Activated B cell treated with CpG ODN at 0.5 μM for 24 hours (primary cell): ENCODE results near the gene B3GNT4. TPM values are rescaled to one million over a fixed set of nuclear protein-coding genes. Genes with fewer than 3 reads are reported as not detected.
A peak's percentile ranks its signal among the peaks of the same experiment; 100 is the strongest.

Experiments used
- ATAC-seq: fragments of 200-7000 bp; cut with Tn5 transposase; one replicate; pipeline ENCODE4 v1.10.0; 2021; ENCODE audit warnings: low read depth, mild to moderate bottlenecking, moderate library complexity
- CTCF ChIA-PET: fragments of 350-600 bp; sonication (Branson Sonifier 250); formaldehyde crosslinking; loops from one replicate; lab custom pipeline; 2021; ENCODE audit warnings: antibody characterized with exemption; lab: Charles Lee
- POLR2A ChIA-PET: fragments of 350-600 bp; sonication (Branson Sonifier 250); formaldehyde crosslinking; loops from one replicate; lab custom pipeline; 2021; ENCODE audit warnings: antibody characterized with exemption; lab: Charles Lee
- DNase-seq: peaks from one replicate; pipeline ENCODE4 v3.0.0; 2022
- H3K27ac Mint-ChIP-seq: one replicate; pipeline ENCODE4 v1.8.0; 2020; ENCODE audit warnings: mixed read lengths
- H3K27me3 Mint-ChIP-seq: one replicate; pipeline ENCODE4 v1.8.0; 2021; ENCODE audit warnings: mixed read lengths
- H3K36me3 Mint-ChIP-seq: one replicate; pipeline ENCODE4 v1.8.0; 2021; ENCODE audit warnings: low read depth, mixed read lengths
- H3K4me1 Mint-ChIP-seq: one replicate; pipeline ENCODE4 v1.8.0; 2021; ENCODE audit warnings: mixed read lengths
- H3K4me3 Mint-ChIP-seq: one replicate; pipeline ENCODE4 v1.8.0; 2020; ENCODE audit warnings: mild to moderate bottlenecking, mixed read lengths
- H3K9me3 Mint-ChIP-seq: one replicate; pipeline ENCODE4 v1.8.0; 2020; ENCODE audit warnings: mixed read lengths
- CTCF ChIP-seq: fragments of 200-600 bp; IDR thresholded peaks from one replicate; pipeline ENCODE4 v1.8.0; 2022; ENCODE audit warnings: antibody characterized with exemption, mild to moderate bottlenecking
- intact Hi-C: fragments of 100-400 bp; cut with micrococcal nuclease; formaldehyde crosslinking; loops from one replicate; pipeline ENCODE4 v1.15.1; 2024
- total RNA-seq: library from RNA; stranded (reverse); gene quantifications from 2 replicates; pipeline ENCODE4 v1.2.3, GENCODE V29; 2022

B3GNT4 gene
- total RNA-seq, 1 donor from 2014 or later, result not detected

GRCh38 chr12:122225683-122226365, 22.3 kb downstream of the B3GNT4 start, which contains the start of gene DIABLO:
Gene DIABLO, minus strand, starts transcription at chr12:122226052. Its CDS starts 38 bp downstream, at chr12:122226014.
- Mint-ChIP-seq H3K4me3 (peak within 1 kb of the TSS; percentile 89), H3K36me3 (peaks cover 51% of the 10 kb centered on the region), H3K9me3 (no peaks in the 10 kb centered on the region), H3K4me1 (peaks cover 26% of the 10 kb centered on the region), H3K27ac (peak within 1 kb of the TSS; percentile 89), H3K27me3 (no peaks in the 10 kb centered on the region)
- intact Hi-C loops, result loop anchor here (1.0 to 10.0 kb wide), 6 partner anchors 40 to 1139 kb away; partner anchors contain the start of genes KNTC1, PSMD9, RSRC2 and SBNO1
- CTCF ChIA-PET, result interaction anchor here (0.7 kb wide), 1 partner anchor 95 kb away, joined by 3 read pairs; no protein-coding TSS in a partner anchor
- DNase-seq (peak; percentile 99), ATAC-seq (peak; percentile 93)
- POLR2A ChIA-PET, result interaction anchor here (0.5 to 2.2 kb wide), 25 partner anchors 9 to 1934 kb away, joined by 3 to 32 read pairs (median 4); partner anchors contain the start of genes B3GNT4, KNTC1, LRRC43 and MLXIP
- TF ChIP-seq CTCF, result no peak

GRCh38 chr12:122226366-122227125, 23.0 kb downstream of the B3GNT4 start:
- Mint-ChIP-seq H3K36me3 (peaks cover 51% of the 10 kb centered on the region), H3K4me3 (peak overlapping the region; percentile 62), H3K4me1 (peaks cover 26% of the 10 kb centered on the region), H3K27me3 (no peaks in the 10 kb centered on the region), H3K27ac (peak overlapping the region; percentile 46), H3K9me3 (no peaks in the 10 kb centered on the region)
- CTCF ChIA-PET, result no interaction called here
- no peak for TF ChIP-seq CTCF
- POLR2A ChIA-PET, result interaction anchor here (0.5 to 2.2 kb wide), 17 partner anchors 10 to 1935 kb away, joined by 3 to 32 read pairs (median 5); partner anchors contain the start of genes B3GNT4, KNTC1, LRRC43 and MLXIP
- no peak for DNase-seq
- ATAC-seq, result no peak
- intact Hi-C loops, result loop anchor here (1.0 to 10.0 kb wide), 6 partner anchors 40 to 1138 kb away; partner anchors contain the start of genes KNTC1, PSMD9, RSRC2 and SBNO1

- Mint-ChIP-seq H3K9me3 (no peaks in the 10 kb centered on the region), H3K4me1 (peaks cover 26% of the 10 kb centered on the region), H3K27me3 (no peaks in the 10 kb centered on the region), H3K36me3 (peaks cover 51% of the 10 kb centered on the region), H3K4me3 (peak overlapping the region; percentile 52), H3K27ac (peak overlapping the region; percentile 46)
- intact Hi-C loops, result loop anchor here (2.0 to 10.0 kb wide), 3 partner anchors 299 to 1137 kb away; partner anchors contain the start of genes KNTC1, RSRC2 and SBNO1
- ATAC-seq (no peak), DNase-seq (no peak)
- TF ChIP-seq CTCF, result no peak
- ChIA-PET CTCF (no interaction called here), POLR2A (interaction anchor here (0.6 kb wide), 1 partner anchor 340 kb away, joined by 3 read pairs; no protein-coding TSS in a partner anchor)
Observed at GRCh38 chr12:122227341-122227740, 23.8 kb downstream of the B3GNT4 start.

GRCh38 chr12:122228092-122228491, 24.6 kb downstream of the B3GNT4 start:
- no peak for TF ChIP-seq CTCF
- H3K4me3 Mint-ChIP-seq, result no peak overlapping the region
- H3K4me1 Mint-ChIP-seq, result peaks cover 26% of the 10 kb centered on the region
- ChIA-PET CTCF (no interaction called here), POLR2A (no interaction called here)
- no peak for DNase-seq
- H3K27ac Mint-ChIP-seq, result no peak overlapping the region
- peaks cover 51% of the 10 kb centered on the region for H3K36me3 Mint-ChIP-seq
- no peaks in the 10 kb centered on the region for H3K9me3 Mint-ChIP-seq
- no peaks in the 10 kb centered on the region for H3K27me3 Mint-ChIP-seq
- no peak for ATAC-seq
- intact Hi-C loops, result loop anchor here (10.0 kb wide), 1 partner anchor 393 kb away; no protein-coding TSS in a partner anchor
